WERI-Rb-1 (cell line): Measurements from ENCODE around the gene RBM6.

Experiments used
- DNase-seq: peaks from one replicate; pipeline ENCODE4 v3.0.0-alpha.2; 2020
- H3K27ac ChIP-seq: fragments of 250-450 bp; sonication (Bioruptor Pico); 2 replicates; pipeline ENCODE4 v1.5.1; 2020; ENCODE audit warnings: mild to moderate bottlenecking, moderate library complexity
- H3K27me3 ChIP-seq: fragments of 250-450 bp; sonication (Bioruptor Pico); 2 replicates; pipeline ENCODE4 v1.5.1; 2021; ENCODE audit warnings: mild to moderate bottlenecking, low read depth, moderate library complexity; ENCODE audit not compliant: insufficient read depth, severe bottlenecking
- H3K36me3 ChIP-seq: fragments of 250-450 bp; sonication (Bioruptor Pico); 2 replicates; pipeline ENCODE4 v1.5.1; 2020; ENCODE audit warnings: mild to moderate bottlenecking, moderate library complexity
- H3K4me3 ChIP-seq: 2 replicates; pipeline ENCODE4 v1.5.1; 2011; ENCODE audit warnings: low read depth, mild to moderate bottlenecking, control low read depth, low read length
- H3K9me3 ChIP-seq: fragments of 250-450 bp; sonication (Bioruptor Pico); 2 replicates; pipeline ENCODE4 v1.5.1; 2021; ENCODE audit warnings: mild to moderate bottlenecking, moderate library complexity; ENCODE audit not compliant: severe bottlenecking
- CTCF ChIP-seq: IDR thresholded peaks from 2 replicates; pipeline ENCODE4 v1.5.1; 2011; ENCODE audit warnings: low read depth, mild to moderate bottlenecking, control low read depth, inconsistent platforms, low read length

RBM6 gene

GRCh38 chr3:50118237-50118636 lies 178.3 kb downstream of the RBM6 start:
- Histone ChIP-seq H3K9me3 (no peaks in the 10 kb centered on the region), H3K27ac (no peak overlapping the region), H3K36me3 (peaks cover 81% of the 10 kb centered on the region), H3K27me3 (no peaks in the 10 kb centered on the region), H3K4me3 (no peak overlapping the region)
- no peak for DNase-seq
- TF ChIP-seq CTCF, result no peak

GRCh38 chr3:50119786-50120185 lies 179.8 kb downstream of the RBM6 start:
- no peak for TF ChIP-seq CTCF
- no peak overlapping the region for H3K4me3 ChIP-seq
- DNase-seq, result no peak
- H3K9me3 ChIP-seq, result no peaks in the 10 kb centered on the region
- H3K27me3 ChIP-seq, result no peaks in the 10 kb centered on the region
- peaks cover 66% of the 10 kb centered on the region for H3K36me3 ChIP-seq
- no peak overlapping the region for H3K27ac ChIP-seq

GRCh38 chr3:50120364-50121071 lies 180.6 kb downstream of the RBM6 start:
- no peak for TF ChIP-seq CTCF
- Histone ChIP-seq H3K27me3 (no peaks in the 10 kb centered on the region), H3K9me3 (no peaks in the 10 kb centered on the region), H3K4me3 (no peak overlapping the region), H3K36me3 (peaks cover 59% of the 10 kb centered on the region), H3K27ac (peak overlapping the region; percentile 86; the same call in 1 of the 2 replicates)
- no peak for DNase-seq

GRCh38 chr3:50121072-50122032 lies 181.4 kb downstream of the RBM6 start:
- peak overlapping the region; percentile 86 for H3K27ac ChIP-seq
- no peaks in the 10 kb centered on the region for H3K9me3 ChIP-seq
- H3K4me3 ChIP-seq, result no peak overlapping the region
- H3K27me3 ChIP-seq, result no peaks in the 10 kb centered on the region
- DNase-seq, result peak; percentile 87
- peak; percentile 84 for TF ChIP-seq CTCF
- H3K36me3 ChIP-seq, result peaks cover 50% of the 10 kb centered on the region

GRCh38 chr3:50122071-50122470 lies 182.1 kb downstream of the RBM6 start:
- Histone ChIP-seq H3K27ac (peak overlapping the region; percentile 86), H3K9me3 (no peaks in the 10 kb centered on the region), H3K4me3 (no peak overlapping the region), H3K27me3 (no peaks in the 10 kb centered on the region), H3K36me3 (peaks cover 43% of the 10 kb centered on the region)
- peak; percentile 41 for TF ChIP-seq CTCF
- DNase-seq, result peak; percentile 63
